SJSA1 (cell line): ENCODE results near the gene SYCN. TPM values are rescaled to one million over a fixed set of nuclear protein-coding genes. Genes with fewer than 3 reads are reported as not detected.
"Not testable (repeated sequence)": the region's sequence is repeated elsewhere in the genome, so short reads cannot be mapped to it uniquely, and the experiment has no call there.

ENCODE experiments used
- DNase-seq, 2 experiments: peaks; one replicate each; pipeline ENCODE4 v3.0.0-alpha.2; 2015 to 2020; ENCODE audit warnings: low spot score in 2 of 2, low read depth in 1 of 2
- H3K27ac ChIP-seq: fragments of 250-450 bp; sonication (Bioruptor Pico); 2 replicates; pipeline ENCODE4 v1.5.1; 2020; ENCODE audit warnings: mild to moderate bottlenecking, moderate library complexity
- H3K27me3 ChIP-seq: fragments of 250-450 bp; sonication (Bioruptor Pico); replicated peaks from 2 replicates; pipeline ENCODE4 v1.5.1; 2020; ENCODE audit warnings: mild to moderate bottlenecking, moderate library complexity
- H3K36me3 ChIP-seq: fragments of 250-450 bp; sonication (Bioruptor Pico); 2 replicates; pipeline ENCODE4 v1.5.1; 2020; ENCODE audit warnings: mild to moderate bottlenecking
- H3K4me1 ChIP-seq: fragments of 250-450 bp; sonication (Bioruptor Pico); replicated peaks from 2 replicates; pipeline ENCODE4 v1.6.1; 2021; ENCODE audit warnings: mild to moderate bottlenecking
- H3K4me3 ChIP-seq: fragments of 250-450 bp; sonication (Bioruptor Pico); 2 replicates; pipeline ENCODE4 v1.5.1; 2020; ENCODE audit warnings: mild to moderate bottlenecking
- H3K9me3 ChIP-seq: fragments of 250-450 bp; sonication (Bioruptor Pico); replicated peaks from 2 replicates; pipeline ENCODE4 v1.5.1; 2020; ENCODE audit warnings: mild to moderate bottlenecking
- total RNA-seq: library from RNA; depleted of rRNA; stranded (reverse); fragments of >200 nt; shearing (Covaris generic); gene quantifications from 2 replicates; pipeline ENCODE4 v1.2.3, GENCODE V29; 2014; rRNA removed

SYCN gene, protein sequence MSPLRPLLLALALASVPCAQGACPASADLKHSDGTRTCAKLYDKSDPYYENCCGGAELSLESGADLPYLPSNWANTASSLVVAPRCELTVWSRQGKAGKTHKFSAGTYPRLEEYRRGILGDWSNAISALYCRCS
- not detected in 2 replicates for total RNA-seq

DNA sequence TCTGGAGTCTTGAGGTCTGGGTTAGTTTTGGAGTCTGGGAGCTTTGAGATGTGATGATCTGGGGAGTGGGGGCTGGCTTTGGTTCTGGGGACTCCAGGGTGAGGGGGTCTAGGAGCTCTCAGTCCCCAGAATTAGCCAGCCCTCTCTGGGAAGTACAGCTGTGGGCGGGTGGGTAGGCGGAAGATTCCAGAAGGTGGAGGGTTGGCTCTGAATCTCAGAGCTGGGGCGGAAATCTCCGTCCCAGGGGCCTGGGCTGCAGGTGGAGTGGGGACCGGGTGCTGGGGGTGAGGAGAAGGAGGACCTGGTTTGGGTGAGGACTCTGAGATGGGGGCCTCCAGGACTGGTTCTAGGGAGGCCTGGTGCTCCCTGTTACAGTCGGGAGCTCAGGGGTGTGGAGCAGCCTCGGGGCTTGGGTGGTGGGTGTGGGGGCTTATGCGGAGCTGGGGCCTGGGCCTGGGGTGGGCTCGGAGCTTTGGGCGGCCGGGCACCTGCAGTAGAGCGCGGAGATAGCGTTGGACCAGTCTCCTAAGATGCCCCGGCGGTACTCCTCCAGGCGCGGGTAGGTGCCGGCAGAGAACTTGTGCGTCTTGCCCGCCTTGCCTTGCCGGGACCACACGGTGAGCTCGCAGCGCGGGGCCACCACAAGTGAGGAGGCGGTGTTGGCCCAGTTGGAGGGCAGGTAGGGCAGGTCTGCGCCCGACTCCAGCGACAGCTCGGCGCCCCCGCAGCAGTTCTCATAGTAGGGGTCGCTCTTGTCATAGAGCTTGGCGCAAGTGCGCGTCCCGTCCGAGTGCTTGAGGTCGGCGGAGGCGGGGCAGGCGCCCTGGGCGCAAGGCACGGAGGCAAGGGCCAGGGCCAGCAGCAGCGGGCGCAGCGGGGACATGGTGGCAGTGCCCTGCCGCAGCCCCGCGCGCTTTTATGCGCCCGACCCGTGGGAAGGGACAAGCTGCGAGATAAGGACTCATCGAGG is at the start of gene SYCN:
Gene SYCN (minus strand): TSS at position 892 of the 970 bp plus-strand sequence. CDS start 9 bp downstream, at position 883.
- no peak for DNase-seq
- H3K4me3 ChIP-seq, result no peak within 1 kb of the TSS
- H3K27me3 ChIP-seq, result peaks cover 49% of the 10 kb centered on the region
- no peaks in the 10 kb centered on the region for H3K36me3 ChIP-seq
- no peaks in the 10 kb centered on the region for H3K9me3 ChIP-seq
- H3K27ac ChIP-seq, result no peak within 1 kb of the TSS
- no peaks in the 10 kb centered on the region for H3K4me1 ChIP-seq

DNA sequence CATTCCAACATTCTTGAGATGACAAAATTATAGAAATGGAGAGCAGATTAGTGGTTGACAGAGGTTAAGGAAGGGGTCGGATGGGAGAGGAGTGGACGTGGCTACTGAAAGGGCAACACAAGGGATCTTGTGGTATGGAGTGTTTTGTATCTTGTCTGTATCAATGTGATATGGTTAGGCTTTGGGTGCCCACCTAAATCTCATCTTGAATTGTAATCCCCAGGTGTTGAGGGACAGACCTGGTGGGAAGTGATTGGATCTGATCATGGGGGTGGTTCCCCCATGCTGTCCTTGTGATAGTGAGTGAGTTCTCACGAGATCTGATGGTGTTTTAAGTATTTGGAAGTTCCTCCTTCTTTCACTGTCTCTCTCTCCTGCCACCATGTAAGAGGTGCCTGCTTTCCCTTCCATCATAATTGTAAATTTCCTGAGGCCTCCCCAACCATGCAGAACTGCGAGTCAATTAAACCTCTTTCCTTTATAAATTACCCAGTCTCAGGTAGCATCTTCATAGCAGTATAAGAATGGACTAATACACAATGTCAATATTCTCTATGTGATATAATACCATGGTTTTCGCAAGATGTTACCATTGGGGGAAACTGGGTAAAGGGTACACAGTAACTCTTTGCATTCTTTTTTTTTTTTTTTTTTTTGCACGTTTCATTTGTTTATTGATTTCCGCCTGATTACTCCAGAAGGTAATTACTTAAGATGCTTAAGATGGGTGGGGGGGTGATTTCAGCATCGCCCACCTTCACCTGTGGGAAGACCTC is 49.5 kb upstream of the SYCN start:
- DNase-seq, result no peak
- no peaks in the 10 kb centered on the region for H3K4me1 ChIP-seq
- H3K27ac ChIP-seq, result no peak overlapping the region
- no peaks in the 10 kb centered on the region for H3K36me3 ChIP-seq
- peaks cover 69% of the 10 kb centered on the region for H3K27me3 ChIP-seq
- no peaks in the 10 kb centered on the region for H3K9me3 ChIP-seq
- H3K4me3 ChIP-seq, result no peak overlapping the region

DNA sequence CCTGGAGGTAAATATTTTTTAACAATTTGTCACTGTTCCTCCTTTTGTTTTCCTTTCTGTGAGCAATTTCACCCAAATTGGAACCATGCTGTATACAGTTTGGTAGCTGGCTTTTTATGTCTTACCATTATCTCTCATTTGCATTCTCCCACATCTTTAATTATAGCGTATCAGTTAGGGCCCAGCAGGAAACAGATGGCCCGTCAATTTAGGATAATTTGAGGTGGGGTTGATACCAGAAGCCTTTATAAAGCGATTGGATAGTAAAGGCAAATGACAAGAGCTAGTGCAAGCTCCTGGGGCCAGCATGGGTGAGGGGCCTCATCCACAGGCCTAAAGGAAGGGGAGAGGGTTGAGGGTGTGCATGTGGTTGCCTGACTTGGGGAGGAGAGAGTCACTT is 48.4 kb upstream of the SYCN start:
- Histone ChIP-seq H3K4me3 (no peak overlapping the region), H3K9me3 (no peaks in the 10 kb centered on the region), H3K27ac (no peak overlapping the region), H3K4me1 (no peaks in the 10 kb centered on the region), H3K36me3 (no peaks in the 10 kb centered on the region), H3K27me3 (peaks cover 77% of the 10 kb centered on the region)
- no peak for DNase-seq

DNA sequence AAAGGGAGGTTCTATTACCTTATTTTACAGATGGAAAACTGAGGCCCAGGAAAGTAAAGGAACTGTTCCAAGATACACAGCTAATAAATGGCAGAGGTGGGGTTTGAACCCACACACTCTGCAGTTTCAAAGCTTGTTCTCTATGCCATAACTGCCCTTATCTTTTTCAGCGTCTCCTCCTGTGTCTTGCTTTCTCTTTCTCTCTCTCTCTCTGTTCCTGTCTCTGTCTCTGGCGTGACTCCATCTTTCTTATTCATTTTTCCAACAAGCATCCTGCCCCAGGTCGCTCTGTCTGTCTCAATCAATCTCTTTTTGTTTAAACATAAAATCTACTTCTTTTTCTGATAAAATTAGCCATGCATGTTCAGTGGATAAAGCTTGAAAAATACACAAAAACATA is 47.8 kb upstream of the SYCN start:
- Histone ChIP-seq H3K27me3 (peaks cover 77% of the 10 kb centered on the region), H3K27ac (no peak overlapping the region), H3K4me3 (no peak overlapping the region), H3K36me3 (no peaks in the 10 kb centered on the region), H3K9me3 (no peaks in the 10 kb centered on the region), H3K4me1 (no peaks in the 10 kb centered on the region)
- DNase-seq, result no peak

DNA sequence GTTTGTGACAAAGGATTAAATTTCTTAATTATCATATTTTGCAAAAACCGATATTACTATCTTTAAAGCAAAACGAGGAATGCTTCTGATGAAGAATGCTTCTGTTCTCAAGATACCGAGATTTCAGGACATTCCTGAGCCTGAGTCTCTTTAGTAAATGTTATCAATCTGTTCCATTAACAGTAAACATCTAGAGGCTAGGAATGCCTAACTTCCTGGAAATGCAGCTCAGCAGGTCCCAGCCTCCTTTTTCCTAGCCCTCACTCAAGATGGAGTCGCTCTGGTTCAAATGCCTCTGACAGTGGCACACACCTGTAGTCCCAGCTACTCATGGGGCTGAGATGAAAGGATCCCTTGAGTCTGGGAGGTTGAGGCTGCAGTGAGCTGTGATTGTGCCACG is 47.0 kb upstream of the SYCN start:
- H3K9me3 ChIP-seq, result no peaks in the 10 kb centered on the region
- H3K4me3 ChIP-seq, result no peak overlapping the region
- DNase-seq, result no peak
- peaks cover 70% of the 10 kb centered on the region for H3K27me3 ChIP-seq
- H3K36me3 ChIP-seq, result no peaks in the 10 kb centered on the region
- no peak overlapping the region for H3K27ac ChIP-seq
- no peaks in the 10 kb centered on the region for H3K4me1 ChIP-seq

DNA sequence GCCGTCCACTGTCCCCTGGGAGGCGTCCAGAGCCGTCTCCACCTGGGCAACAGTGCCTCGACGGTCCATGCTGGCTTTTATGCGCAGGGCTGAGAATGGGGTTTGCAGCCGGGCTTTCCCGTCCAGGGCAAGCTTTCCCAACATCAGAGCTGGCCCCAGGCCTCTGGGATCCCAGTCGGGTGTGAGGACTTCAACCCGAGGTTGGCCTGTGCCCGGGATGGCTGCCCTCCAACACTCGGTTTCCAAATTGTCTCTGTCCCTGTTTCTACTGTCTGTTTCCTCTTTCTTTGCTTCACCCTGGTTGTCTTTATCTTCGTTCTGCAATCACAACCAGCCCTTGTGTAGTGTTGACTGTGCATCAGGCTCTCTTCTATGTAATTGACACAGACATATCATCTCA is 44.7 kb upstream of the SYCN start, which contains the start of gene IFNL4:
Gene IFNL4 (minus strand): TSS at position 51 of the 400 bp plus-strand sequence.
- Histone ChIP-seq H3K36me3 (no peaks in the 10 kb centered on the region), H3K27me3 (peaks cover 53% of the 10 kb centered on the region), H3K4me3 (no peak within 1 kb of the TSS), H3K4me1 (no peaks in the 10 kb centered on the region), H3K27ac (no peak within 1 kb of the TSS), H3K9me3 (no peaks in the 10 kb centered on the region)
- DNase-seq, result no peak

DNA sequence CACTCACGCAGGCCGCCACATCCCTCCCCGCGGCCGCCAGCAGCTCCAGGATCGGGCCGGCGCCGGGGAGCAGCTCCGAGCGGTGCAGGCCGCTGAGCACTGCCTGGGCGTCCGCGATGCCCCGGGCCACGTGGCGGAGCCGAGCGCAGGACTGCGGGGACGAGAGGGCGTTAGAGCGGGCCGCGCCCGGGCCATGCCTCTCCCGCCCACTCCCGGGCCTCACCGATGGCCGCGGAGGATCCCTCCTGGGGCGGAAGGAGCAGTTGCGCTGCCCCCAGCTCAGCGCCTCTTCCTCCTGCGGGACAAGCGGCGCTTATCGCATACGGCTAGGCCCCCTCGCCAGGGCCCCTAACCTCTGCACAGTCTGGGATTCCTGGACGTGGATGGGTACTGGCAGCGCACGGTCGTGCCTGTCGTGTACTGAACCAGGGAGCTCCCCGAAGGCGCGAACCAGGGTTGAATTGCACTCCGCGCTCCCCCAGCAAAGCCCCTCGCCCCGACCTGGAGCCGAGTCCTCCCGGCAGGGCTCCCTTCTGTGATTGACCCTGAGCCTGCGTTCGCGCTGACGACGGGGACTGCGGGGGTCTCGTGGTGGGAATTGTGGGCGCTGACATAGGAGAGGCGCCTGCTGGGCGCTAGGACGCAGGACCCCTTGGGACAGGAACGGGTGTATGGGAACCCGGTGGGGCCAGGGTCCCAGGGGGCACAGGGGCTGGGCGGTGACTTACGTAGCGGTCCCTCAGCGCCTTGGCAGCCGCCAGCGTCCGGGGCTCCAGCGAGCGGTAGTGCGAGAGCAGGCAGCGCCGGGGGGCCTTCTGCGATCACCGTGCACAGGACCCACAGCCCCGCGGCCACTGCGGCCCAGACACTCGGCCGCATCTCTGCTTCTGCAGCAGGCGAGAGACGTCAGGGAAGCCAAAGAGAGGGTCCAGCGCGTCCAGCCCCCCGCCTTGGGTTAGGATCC is 43.9 kb upstream of the SYCN start:
- Histone ChIP-seq H3K27ac (no peak overlapping the region), H3K27me3 (peaks cover 53% of the 10 kb centered on the region), H3K4me3 (no peak overlapping the region), H3K9me3 (no peaks in the 10 kb centered on the region), H3K4me1 (no peaks in the 10 kb centered on the region), H3K36me3 (no peaks in the 10 kb centered on the region)
- DNase-seq, result no peak

DNA sequence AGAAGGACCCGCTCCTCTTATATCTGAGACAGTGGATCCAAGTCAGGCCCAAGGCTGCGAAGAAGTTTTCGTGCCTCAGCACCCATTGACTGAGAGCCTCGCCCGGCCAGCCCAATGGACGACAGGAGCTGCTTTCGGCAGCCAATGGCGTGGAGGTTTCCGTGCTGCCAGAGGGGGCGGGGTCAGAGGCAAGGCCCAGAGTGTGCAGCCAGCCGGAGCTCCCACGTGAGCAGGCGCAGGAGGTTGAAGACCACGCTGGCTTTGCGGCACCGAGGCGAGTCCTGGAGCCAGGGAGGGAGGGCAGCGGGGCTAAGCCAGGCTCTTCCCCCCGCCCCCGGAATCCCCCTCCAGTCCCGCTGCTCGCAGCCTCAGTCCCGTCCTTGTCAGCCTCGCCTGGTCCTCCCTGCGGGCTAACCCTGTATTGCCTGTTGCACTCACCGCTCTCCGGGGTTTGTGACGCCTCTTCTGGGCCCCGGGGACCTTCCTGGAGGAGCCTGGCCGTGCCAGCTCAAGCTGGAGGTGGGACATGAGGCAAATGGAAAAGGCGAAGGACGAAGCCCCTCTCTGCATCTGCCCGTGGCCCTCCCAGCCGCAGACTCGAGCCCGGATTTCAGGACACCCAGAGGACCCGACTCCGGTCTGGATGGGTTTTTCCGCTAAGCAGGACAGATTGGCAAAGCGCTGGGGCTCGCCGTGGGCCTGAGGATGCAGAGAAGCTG is 43.0 kb upstream of the SYCN start:
- H3K27ac ChIP-seq, result no peak overlapping the region
- H3K36me3 ChIP-seq, result no peaks in the 10 kb centered on the region
- DNase-seq, result no peak
- no peaks in the 10 kb centered on the region for H3K4me1 ChIP-seq
- no peaks in the 10 kb centered on the region for H3K9me3 ChIP-seq
- peaks cover 44% of the 10 kb centered on the region for H3K27me3 ChIP-seq
- H3K4me3 ChIP-seq, result no peak overlapping the region

DNA sequence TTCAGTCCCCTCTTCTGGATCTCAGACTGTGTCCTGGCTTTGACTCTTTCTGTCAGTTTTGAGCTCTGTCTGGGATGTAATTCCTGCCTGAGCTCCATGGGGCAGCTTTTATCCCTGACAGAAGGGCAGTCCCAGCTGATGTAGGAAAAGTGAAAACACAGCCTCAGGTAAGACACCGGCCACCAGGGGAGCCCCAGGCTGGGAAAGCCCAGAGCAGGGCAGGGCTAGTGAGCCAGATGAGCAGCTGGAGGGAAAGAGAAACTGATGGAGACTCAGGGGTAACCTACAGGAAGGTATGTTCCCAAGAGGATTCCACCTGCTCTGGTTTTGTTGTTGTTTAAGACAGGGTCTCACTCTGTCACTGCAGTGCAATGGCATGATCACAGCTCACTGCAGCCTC is 41.1 kb upstream of the SYCN start:
- not testable (repeated sequence) for H3K27ac ChIP-seq, H3K4me1 ChIP-seq, DNase-seq, H3K4me3 ChIP-seq, H3K36me3 ChIP-seq, H3K9me3 ChIP-seq
- peaks cover 34% of the 10 kb centered on the region for H3K27me3 ChIP-seq

DNA sequence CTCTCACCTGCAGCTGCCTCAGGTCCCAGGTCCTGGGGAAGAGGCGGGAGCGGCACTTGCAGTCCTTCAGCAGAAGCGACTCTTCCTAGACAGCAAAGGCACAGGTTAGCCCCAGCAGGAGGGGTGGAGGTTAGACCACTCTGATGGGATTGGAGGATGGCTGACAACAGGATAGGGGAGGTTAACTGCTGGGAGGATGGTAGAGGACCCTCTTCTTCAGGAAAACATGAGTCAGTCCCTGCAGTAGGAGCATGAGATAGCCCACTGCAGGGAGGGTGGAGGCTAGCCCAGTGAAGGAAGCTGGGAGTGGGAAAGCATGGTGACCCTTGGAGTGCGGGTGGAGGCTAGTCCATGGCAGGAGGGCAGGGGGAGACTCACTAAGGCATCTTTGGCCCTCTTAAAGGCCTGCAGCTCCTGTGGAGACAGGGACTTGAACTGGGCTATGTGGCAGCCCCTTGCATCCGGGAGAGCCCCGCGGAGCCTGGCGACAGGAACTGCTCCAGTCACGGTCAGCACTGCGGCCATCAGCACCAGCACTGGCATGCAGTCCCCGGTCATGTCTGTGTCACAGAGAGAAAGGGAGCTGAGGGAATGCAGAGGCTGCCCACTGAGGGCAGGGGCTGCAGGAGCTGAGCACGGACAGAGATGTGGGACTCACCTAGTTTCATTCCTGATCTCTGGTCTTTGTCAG is 40.5 kb upstream of the SYCN start, which contains the start of gene IFNL3:
Gene IFNL3 (minus strand): TSS at position 597 of the 691 bp plus-strand sequence. CDS start 39 bp downstream, at position 558.
- H3K4me3 ChIP-seq, DNase-seq, H3K36me3 ChIP-seq, H3K27ac ChIP-seq, H3K4me1 ChIP-seq, H3K9me3 ChIP-seq: not testable (repeated sequence)
- peaks cover 31% of the 10 kb centered on the region for H3K27me3 ChIP-seq

DNA sequence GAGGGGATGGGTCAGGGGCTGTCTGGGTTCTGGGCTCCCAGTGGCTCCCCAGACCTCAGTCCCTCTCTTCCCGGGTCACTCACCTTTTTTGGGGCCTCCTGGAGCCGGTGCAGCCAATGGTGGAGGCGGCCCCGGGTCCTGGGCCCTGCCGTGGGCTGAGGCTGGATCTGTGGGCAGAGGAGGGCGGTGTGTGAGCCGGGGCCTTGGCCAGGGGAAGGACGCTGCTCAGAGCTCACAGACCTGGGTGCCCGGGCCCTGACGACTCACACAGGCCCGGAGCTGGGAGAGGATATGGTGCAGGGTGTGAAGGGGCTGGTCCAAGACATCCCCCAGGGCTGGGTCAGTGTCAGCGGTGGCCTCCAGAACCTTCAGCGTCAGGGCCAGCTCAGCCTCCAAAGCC is 39.7 kb upstream of the SYCN start:
- not testable (repeated sequence) for H3K4me3 ChIP-seq, H3K4me1 ChIP-seq, H3K27ac ChIP-seq, H3K36me3 ChIP-seq, H3K9me3 ChIP-seq, DNase-seq
- peaks cover 27% of the 10 kb centered on the region for H3K27me3 ChIP-seq

DNA sequence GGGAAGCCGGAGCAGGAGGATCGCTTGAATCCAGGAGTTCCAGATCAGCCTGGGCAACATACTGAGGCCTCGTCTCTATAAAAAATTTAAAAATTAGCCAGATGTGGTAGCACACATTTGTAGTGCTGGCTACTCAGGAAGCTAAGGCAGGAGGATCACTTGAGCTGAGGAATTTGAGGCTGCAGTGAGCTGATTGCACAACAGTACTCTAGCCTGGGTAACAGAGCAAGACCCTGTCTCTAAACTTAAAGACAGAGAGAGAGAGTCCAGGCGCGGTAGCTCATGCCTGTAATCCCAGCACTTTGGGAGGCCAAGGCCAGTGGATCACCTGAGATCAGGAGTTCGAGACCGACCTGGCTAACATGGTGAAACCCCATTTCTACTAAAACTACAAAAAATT is 36.4 kb upstream of the SYCN start:
- no peaks in the 10 kb centered on the region for H3K4me1 ChIP-seq

More for the DNA sequence above, 36.4 kb upstream of the SYCN start:
- no peaks in the 10 kb centered on the region for H3K36me3 ChIP-seq
- no peak overlapping the region for H3K27ac ChIP-seq
- no peak overlapping the region for H3K4me3 ChIP-seq
- H3K9me3 ChIP-seq, result no peaks in the 10 kb centered on the region
- DNase-seq, result no peak
- H3K27me3 ChIP-seq, result peaks cover 12% of the 10 kb centered on the region
